ENCODE results near the gene CCDC178.
"Not testable (repeated sequence)": the region's sequence is repeated elsewhere in the genome, so short reads cannot be mapped to it uniquely, and the experiment has no call there.

Gene CCDC178

GRCh38 chr18:33424266-33424946 is 16.1 kb downstream of the CCDC178 start:
- no peak overlapping the region for H3K27ac Mint-ChIP-seq (ENCODE audit: low read depth)

GRCh38 chr18:33421225-33421624 is 19.3 kb downstream of the CCDC178 start:
- Mint-ChIP-seq H3K9me3 (peaks cover 20% of the 10 kb centered on the region), H3K36me3 (ENCODE audit: insufficient read depth) (no peaks in the 10 kb centered on the region), H3K27me3 (no peaks in the 10 kb centered on the region), H3K4me3 (no peak overlapping the region), H3K27ac (ENCODE audit: low read depth) (no peak overlapping the region), H3K4me1 (no peaks in the 10 kb centered on the region)
- DNase-seq (ENCODE audit: low spot score in 2 of 2) (no peak), ATAC-seq (replicated peaks; ENCODE audit: extremely low read depth, poor library complexity, severe bottlenecking) (no peak)

More at GRCh38 chr18:33424266-33424946, 16.1 kb downstream of the CCDC178 start:
- no peak for ATAC-seq (replicated peaks; ENCODE audit: extremely low read depth, poor library complexity, severe bottlenecking)
- no peak overlapping the region for H3K4me3 Mint-ChIP-seq
- H3K27me3 Mint-ChIP-seq = no peaks in the 10 kb centered on the region
- DNase-seq (ENCODE audit: low spot score in 2 of 2) = no peak
- peaks cover 16% of the 10 kb centered on the region for H3K9me3 Mint-ChIP-seq
- H3K4me1 Mint-ChIP-seq = no peaks in the 10 kb centered on the region
- H3K36me3 Mint-ChIP-seq (ENCODE audit: insufficient read depth) = no peaks in the 10 kb centered on the region

GRCh38 chr18:33404244-33404873 is 36.2 kb downstream of the CCDC178 start:
- no peaks in the 10 kb centered on the region for H3K36me3 Mint-ChIP-seq (ENCODE audit: insufficient read depth)
- no peaks in the 10 kb centered on the region for H3K4me1 Mint-ChIP-seq
- peaks cover 4% of the 10 kb centered on the region for H3K9me3 Mint-ChIP-seq
- no peak overlapping the region for H3K27ac Mint-ChIP-seq (ENCODE audit: low read depth)
- H3K4me3 Mint-ChIP-seq = no peak overlapping the region
- no peak for DNase-seq (ENCODE audit: low spot score in 2 of 2)
- no peaks in the 10 kb centered on the region for H3K27me3 Mint-ChIP-seq
- no peak for ATAC-seq (replicated peaks; ENCODE audit: extremely low read depth, poor library complexity, severe bottlenecking)

GRCh38 chr18:33398939-33399338 is 41.6 kb downstream of the CCDC178 start:
- H3K4me1 Mint-ChIP-seq; H3K36me3 Mint-ChIP-seq (ENCODE audit: insufficient read depth); DNase-seq (ENCODE audit: low spot score in 2 of 2); H3K27me3 Mint-ChIP-seq; H3K27ac Mint-ChIP-seq (ENCODE audit: low read depth); H3K4me3 Mint-ChIP-seq; ATAC-seq (replicated peaks; ENCODE audit: extremely low read depth, poor library complexity, severe bottlenecking): not testable (repeated sequence)
- H3K9me3 Mint-ChIP-seq = peaks cover 16% of the 10 kb centered on the region

GRCh38 chr18:33375829-33376228 is 64.7 kb downstream of the CCDC178 start:
- no peak for DNase-seq (ENCODE audit: low spot score in 2 of 2)
- H3K27me3 Mint-ChIP-seq = no peaks in the 10 kb centered on the region
- no peaks in the 10 kb centered on the region for H3K36me3 Mint-ChIP-seq (ENCODE audit: insufficient read depth)
- no peaks in the 10 kb centered on the region for H3K4me1 Mint-ChIP-seq
- H3K27ac Mint-ChIP-seq (ENCODE audit: low read depth) = no peak overlapping the region
- no peak overlapping the region for H3K4me3 Mint-ChIP-seq
- no peak for ATAC-seq (replicated peaks; ENCODE audit: extremely low read depth, poor library complexity, severe bottlenecking)
- H3K9me3 Mint-ChIP-seq = peaks cover 26% of the 10 kb centered on the region

- Mint-ChIP-seq H3K4me1 (no peaks in the 10 kb centered on the region), H3K4me3 (no peak overlapping the region), H3K27ac (ENCODE audit: low read depth) (no peak overlapping the region), H3K9me3 (peaks cover 30% of the 10 kb centered on the region), H3K36me3 (ENCODE audit: insufficient read depth) (no peaks in the 10 kb centered on the region), H3K27me3 (no peaks in the 10 kb centered on the region)
- no peak for DNase-seq (ENCODE audit: low spot score in 2 of 2)
- ATAC-seq (replicated peaks; ENCODE audit: extremely low read depth, poor library complexity, severe bottlenecking) = no peak
These were observed 68.1 kb downstream of the CCDC178 start for GRCh38 chr18:33372442-33372841.

- Mint-ChIP-seq H3K4me1 (no peaks in the 10 kb centered on the region), H3K9me3 (peaks cover 24% of the 10 kb centered on the region), H3K4me3 (no peak overlapping the region), H3K27ac (ENCODE audit: low read depth) (no peak overlapping the region), H3K27me3 (no peaks in the 10 kb centered on the region), H3K36me3 (ENCODE audit: insufficient read depth) (no peaks in the 10 kb centered on the region)
- ATAC-seq (replicated peaks; ENCODE audit: extremely low read depth, poor library complexity, severe bottlenecking) (no peak), DNase-seq (ENCODE audit: low spot score in 2 of 2) (no peak)
These were observed 70.6 kb downstream of the CCDC178 start for GRCh38 chr18:33369711-33370449.

- Mint-ChIP-seq H3K4me3 (no peak overlapping the region), H3K4me1 (no peaks in the 10 kb centered on the region), H3K27ac (ENCODE audit: low read depth) (no peak overlapping the region), H3K36me3 (ENCODE audit: insufficient read depth) (no peaks in the 10 kb centered on the region), H3K27me3 (no peaks in the 10 kb centered on the region), H3K9me3 (peaks cover 31% of the 10 kb centered on the region)
- DNase-seq (ENCODE audit: low spot score in 2 of 2) (no peak), ATAC-seq (replicated peaks; ENCODE audit: extremely low read depth, poor library complexity, severe bottlenecking) (no peak)
These were observed 83.8 kb downstream of the CCDC178 start for GRCh38 chr18:33356735-33357134.

GRCh38 chr18:33355756-33356155 is 84.8 kb downstream of the CCDC178 start:
- H3K27ac Mint-ChIP-seq (ENCODE audit: low read depth) = no peak overlapping the region

GRCh38 chr18:33355263-33355662 is 85.3 kb downstream of the CCDC178 start:
- no peak for DNase-seq (ENCODE audit: low spot score in 2 of 2)
- no peak overlapping the region for H3K27ac Mint-ChIP-seq (ENCODE audit: low read depth)
- H3K27me3 Mint-ChIP-seq = no peaks in the 10 kb centered on the region
- no peak overlapping the region for H3K4me3 Mint-ChIP-seq
- H3K4me1 Mint-ChIP-seq = no peaks in the 10 kb centered on the region
- peaks cover 2% of the 10 kb centered on the region for H3K36me3 Mint-ChIP-seq (ENCODE audit: insufficient read depth)
- no peak for ATAC-seq (replicated peaks; ENCODE audit: extremely low read depth, poor library complexity, severe bottlenecking)
- H3K9me3 Mint-ChIP-seq = peaks cover 26% of the 10 kb centered on the region

More at GRCh38 chr18:33355756-33356155, 84.8 kb downstream of the CCDC178 start:
- no peak overlapping the region for H3K4me3 Mint-ChIP-seq
- no peaks in the 10 kb centered on the region for H3K4me1 Mint-ChIP-seq
- ATAC-seq (replicated peaks; ENCODE audit: extremely low read depth, poor library complexity, severe bottlenecking) (no peak), DNase-seq (ENCODE audit: low spot score in 2 of 2) (no peak)
- H3K9me3 Mint-ChIP-seq = peaks cover 26% of the 10 kb centered on the region
- no peaks in the 10 kb centered on the region for H3K27me3 Mint-ChIP-seq
- peaks cover 2% of the 10 kb centered on the region for H3K36me3 Mint-ChIP-seq (ENCODE audit: insufficient read depth)

GRCh38 chr18:33350256-33350655 is 90.3 kb downstream of the CCDC178 start:
- DNase-seq (ENCODE audit: low spot score in 2 of 2) (no peak), ATAC-seq (replicated peaks; ENCODE audit: extremely low read depth, poor library complexity, severe bottlenecking) (no peak)
- H3K27me3 Mint-ChIP-seq = no peaks in the 10 kb centered on the region
- no peak overlapping the region for H3K4me3 Mint-ChIP-seq
- H3K9me3 Mint-ChIP-seq = peaks cover 16% of the 10 kb centered on the region
- H3K4me1 Mint-ChIP-seq = no peaks in the 10 kb centered on the region
- peaks cover 2% of the 10 kb centered on the region for H3K36me3 Mint-ChIP-seq (ENCODE audit: insufficient read depth)
- H3K27ac Mint-ChIP-seq (ENCODE audit: low read depth) = no peak overlapping the region

- ATAC-seq (replicated peaks; ENCODE audit: extremely low read depth, poor library complexity, severe bottlenecking); H3K36me3 Mint-ChIP-seq (ENCODE audit: insufficient read depth); H3K27ac Mint-ChIP-seq (ENCODE audit: low read depth); H3K4me3 Mint-ChIP-seq; H3K4me1 Mint-ChIP-seq; DNase-seq (ENCODE audit: low spot score in 2 of 2); H3K27me3 Mint-ChIP-seq: not testable (repeated sequence)
- H3K9me3 Mint-ChIP-seq = peaks cover 20% of the 10 kb centered on the region
These were observed 100.8 kb downstream of the CCDC178 start for GRCh38 chr18:33339733-33340132.

GRCh38 chr18:33334781-33335180 is 105.7 kb downstream of the CCDC178 start:
- H3K36me3 Mint-ChIP-seq (ENCODE audit: insufficient read depth) = no peaks in the 10 kb centered on the region
- no peak overlapping the region for H3K27ac Mint-ChIP-seq (ENCODE audit: low read depth)
- DNase-seq (ENCODE audit: low spot score in 2 of 2) (no peak), ATAC-seq (replicated peaks; ENCODE audit: extremely low read depth, poor library complexity, severe bottlenecking) (no peak)
- H3K4me1 Mint-ChIP-seq = no peaks in the 10 kb centered on the region
- no peak overlapping the region for H3K4me3 Mint-ChIP-seq
- H3K27me3 Mint-ChIP-seq = no peaks in the 10 kb centered on the region
- peaks cover 23% of the 10 kb centered on the region for H3K9me3 Mint-ChIP-seq

Measured in central memory CD8-positive, alpha-beta T cell (primary cell).